Forelimb muscle (tissue), 1 donor: ENCODE results near the gene PON2. TPM values are rescaled to one million over a fixed set of nuclear protein-coding genes. Genes with fewer than 3 reads are reported as not detected.
A peak's percentile ranks its signal among the peaks of the same experiment; 100 is the strongest.
"Not testable (repeated sequence)": the region's sequence is repeated elsewhere in the genome, so short reads cannot be mapped to it uniquely, and the experiment has no call there.

Source experiments
- DNase-seq: peaks from one replicate; pipeline ENCODE4 v3.0.0-alpha.2; 2013; ENCODE audit warnings: low read depth
- polyA plus RNA-seq: library from polyadenylated mRNA; unstranded; fragments of 120-200 nt; gene quantifications from one replicate; pipeline ENCODE4 v1.2.1, GENCODE V29; 2013; ENCODE audit not compliant: insufficient read length

Gene PON2
- 115 TPM for polyA plus RNA-seq

- DNase-seq: peak; percentile 45
These were observed at the start of gene PON2 for GRCh38 chr7:95434557-95435421. Gene PON2 (minus strand): TSS chr7:95435028. CDS start chr7:95434951, 77 bp downstream.

GRCh38 chr7:95482424-95482823, 47.6 kb upstream of the PON2 start:
- no peak for DNase-seq

GRCh38 chr7:95481271-95482165, 46.7 kb upstream of the PON2 start:
- DNase-seq: no peak

GRCh38 chr7:95479992-95480624, 45.3 kb upstream of the PON2 start:
- no peak for DNase-seq

- DNase-seq: no peak
These were observed 43.6 kb upstream of the PON2 start for GRCh38 chr7:95478272-95479037.

- DNase-seq: peak; percentile 78
These were observed 42.2 kb upstream of the PON2 start for GRCh38 chr7:95476904-95477594.

GRCh38 chr7:95476072-95476847, 41.4 kb upstream of the PON2 start:
- DNase-seq: no peak

- DNase-seq: peak; percentile 69
These were observed 38.6 kb upstream of the PON2 start for GRCh38 chr7:95473276-95473985.

- DNase-seq: peak; percentile 53
These were observed 37.8 kb upstream of the PON2 start for GRCh38 chr7:95472581-95473161.

GRCh38 chr7:95471071-95471470, 36.2 kb upstream of the PON2 start:
- no peak for DNase-seq

GRCh38 chr7:95470452-95470851, 35.6 kb upstream of the PON2 start:
- no peak for DNase-seq

- no peak for DNase-seq
These were observed 35.0 kb upstream of the PON2 start for GRCh38 chr7:95469848-95470247.

- DNase-seq: no peak
These were observed 34.4 kb upstream of the PON2 start for GRCh38 chr7:95469187-95469586.

- no peak for DNase-seq
These were observed 33.2 kb upstream of the PON2 start for GRCh38 chr7:95467912-95468607.

- not testable (repeated sequence) for DNase-seq
These were observed 25.8 kb upstream of the PON2 start for GRCh38 chr7:95460653-95461052.

GRCh38 chr7:95457947-95458346, 23.1 kb upstream of the PON2 start:
- no peak for DNase-seq

GRCh38 chr7:95454438-95455045, 19.7 kb upstream of the PON2 start:
- DNase-seq: no peak

GRCh38 chr7:95446618-95447017, 11.8 kb upstream of the PON2 start:
- DNase-seq: no peak
